SK-N-SH (cell line): ENCODE results near the gene RBBP4.

Experiments
- CHD2 ChIP-seq: fragments of 150-350 bp; IDR thresholded peaks from 2 replicates; pipeline ENCODE4 v1.6.1; 2018; ENCODE audit warnings: low read length; ENCODE audit not compliant: partially characterized antibody
- CTCF ChIP-seq: fragments of 200-600 bp; sonication (generic); IDR thresholded peaks from 2 replicates; pipeline ENCODE4 v1.6.1; 2017; ENCODE audit warnings: antibody characterized with exemption, mild to moderate bottlenecking, moderate library complexity
- EP300 ChIP-seq, 2 experiments: IDR thresholded peaks; 2 replicates each; pipeline versions ENCODE4 v1.4.0 to v1.6.1; 2012; ENCODE audit warnings: borderline replicate concordance in 1 of 2, low read depth in 1 of 2, low read length in 1 of 2
- NRF1 ChIP-seq: IDR thresholded peaks from 2 replicates; pipeline ENCODE4 v1.6.1; 2012; ENCODE audit warnings: low read depth, mild to moderate bottlenecking, low read length
- RAD21 ChIP-seq: IDR thresholded peaks from 2 replicates; pipeline ENCODE4 v1.6.1; 2012; ENCODE audit warnings: mild to moderate bottlenecking, low read length
- REST ChIP-seq: IDR thresholded peaks from 2 replicates; pipeline ENCODE4 v1.6.1; 2012; ENCODE audit warnings: mild to moderate bottlenecking, low read depth, low read length, moderate library complexity
- TCF12 ChIP-seq: IDR thresholded peaks from 2 replicates; pipeline ENCODE4 v1.4.0; 2012
- USF2 ChIP-seq: fragments of 150-350 bp; IDR thresholded peaks from 2 replicates; pipeline ENCODE4 v1.6.1; 2017; ENCODE audit warnings: antibody characterized with exemption, low read length, low read depth, borderline replicate concordance
- YY1 ChIP-seq: IDR thresholded peaks from 2 replicates; pipeline ENCODE4 v1.4.0; 2012; ENCODE audit warnings: low read depth, mild to moderate bottlenecking
- ZBTB33 ChIP-seq: IDR thresholded peaks from 2 replicates; pipeline ENCODE4 v1.4.0; 2012; ENCODE audit warnings: low read depth, borderline replicate concordance

GRCh38 chr1:32618673-32619221 lies 32.3 kb upstream of the RBBP4 start:
- no peak for TF ChIP-seq YY1
- no peak for TF ChIP-seq TCF12
- no peak for TF ChIP-seq CHD2
- TF ChIP-seq CTCF: no peak
- TF ChIP-seq RAD21: no peak
- no peak for TF ChIP-seq REST
- no peak for TF ChIP-seq USF2
- TF ChIP-seq NRF1: no peak
- TF ChIP-seq ZBTB33: no peak
- TF ChIP-seq EP300 (IDR thresholded peaks at IDR 0.05; ENCODE audit: borderline replicate concordance in 1 of 2, low read depth in 1 of 2, low read length in 1 of 2): no peak
